B cell (primary cell): Measurements from ENCODE around the gene RRAS. TPM values are rescaled to one million over a fixed set of nuclear protein-coding genes. Genes with fewer than 3 reads are reported as not detected.

Experiments
- ATAC-seq: fragments of 200-7000 bp; cut with Tn5 transposase; one replicate; pipeline ENCODE4 v1.10.0; 2021; ENCODE audit warnings: low read depth, mild to moderate bottlenecking, moderate number of reproducible peaks, moderate library complexity
- CTCF ChIA-PET: fragments of 350-600 bp; sonication (Branson Sonifier 250); formaldehyde crosslinking; loops from one replicate; lab custom pipeline; 2021; ENCODE audit warnings: antibody characterized with exemption, inconsistent platforms; lab: Charles Lee
- POLR2A ChIA-PET: fragments of 350-600 bp; sonication (Branson Sonifier 250); formaldehyde crosslinking; loops from one replicate; lab custom pipeline; 2021; ENCODE audit warnings: antibody characterized with exemption; lab: Charles Lee
- DNase-seq: peaks from one replicate; pipeline ENCODE4 v3.0.0; 2013
- H2AFZ ChIP-seq: 2 replicates; pipeline ENCODE4 v1.6.1; 2012; ENCODE audit warnings: mild to moderate bottlenecking, low read depth, low read length; ENCODE audit not compliant: insufficient read depth, poor library complexity, severe bottlenecking
- H3K27ac ChIP-seq, 2 donors: 1 replicate in 1 of 2; 2 replicates in 1 of 2; pipeline ENCODE4 v1.5.1; 2012 to 2013; ENCODE audit warnings: low read length in 2 of 2, mild to moderate bottlenecking in 2 of 2, moderate library complexity in 1 of 2
- H3K27me3 ChIP-seq, 4 experiments: fragments of 200-600 bp in 1 of 4; sonication (generic) in 1 of 4; replicated peaks in 1 of 4; 1 replicate in 2 of 4; 2 replicates in 2 of 4; pipeline versions ENCODE4 v1.6.1 to v1.7.0; 2013 to 2016; ENCODE audit warnings: low read length in 3 of 4, mild to moderate bottlenecking in 2 of 4, mixed read lengths in 1 of 4, moderate library complexity in 1 of 4; ENCODE audit not compliant: insufficient read depth in 4 of 4, control insufficient read depth in 3 of 4; ENCODE audit errors: control extremely low read depth in 1 of 4
- H3K36me3 ChIP-seq, 2 experiments: replicated peaks in 1 of 2; 1 replicate in 1 of 2; 2 replicates in 1 of 2; pipeline versions ENCODE4 v1.6.1 to v1.7.1; 2013; ENCODE audit warnings: low read length in 1 of 2; ENCODE audit not compliant: insufficient read depth in 2 of 2, control insufficient read depth in 1 of 2; ENCODE audit errors: control extremely low read depth in 1 of 2, extremely low read depth in 1 of 2
- H3K4me1 ChIP-seq, 2 donors: fragments of 200-600 bp in 1 of 2; sonication (generic) in 1 of 2; 1 replicate in 1 of 2; 2 replicates in 1 of 2; pipeline versions ENCODE4 v1.5.1 to v1.6.1; 2013 to 2017; ENCODE audit warnings: low read length in 2 of 2; ENCODE audit not compliant: control insufficient read depth in 2 of 2, insufficient read depth in 2 of 2
- H3K4me2 ChIP-seq: replicated peaks from 2 replicates; pipeline ENCODE3; 2012; ENCODE audit warnings: mild to moderate bottlenecking, low read depth, low read length; ENCODE audit not compliant: poor library complexity, severe bottlenecking
- H3K4me3 ChIP-seq, 5 experiments: fragments of 200-600 bp in 1 of 5; sonication (generic) in 1 of 5; 1 replicate in 3 of 5; 2 replicates in 2 of 5; pipeline versions ENCODE4 v1.5.1 to v1.7.0; 2011 to 2016; ENCODE audit warnings: low read length in 4 of 5, mild to moderate bottlenecking in 4 of 5, low read depth in 2 of 5, control low read depth in 1 of 5, moderate library complexity in 1 of 5; ENCODE audit not compliant: insufficient read depth in 1 of 5; ENCODE audit errors: control extremely low read depth in 1 of 5, extremely low read depth in 1 of 5
- H3K79me2 ChIP-seq: fragments of 200-600 bp; sonication (generic); one replicate; pipeline ENCODE4 v1.6.0; 2016; ENCODE audit warnings: low read length; ENCODE audit not compliant: control insufficient read depth, insufficient read depth
- H3K9ac ChIP-seq: fragments of 200-600 bp; sonication (generic); 2 replicates; pipeline ENCODE4 v1.6.1; 2017; ENCODE audit warnings: mild to moderate bottlenecking, low read length, moderate library complexity
- H3K9me3 ChIP-seq, 3 donors: one replicate each; pipeline versions ENCODE4 v1.6.1 to v1.7.1; 2013; ENCODE audit warnings: low read length in 2 of 3; ENCODE audit not compliant: control insufficient read depth in 2 of 3, insufficient read depth in 1 of 3; ENCODE audit errors: control extremely low read depth in 1 of 3
- H4K20me1 ChIP-seq: 2 replicates; pipeline ENCODE4 v1.6.0; 2012; ENCODE audit warnings: mild to moderate bottlenecking, low read length; ENCODE audit not compliant: insufficient read depth, control insufficient read depth, poor library complexity, severe bottlenecking
- H3K27ac Mint-ChIP-seq: one replicate; pipeline ENCODE4 v1.8.0; 2021; ENCODE audit warnings: mixed read lengths
- H3K27me3 Mint-ChIP-seq: one replicate; pipeline ENCODE4 v1.8.0; 2021; ENCODE audit warnings: mixed read lengths
- H3K4me1 Mint-ChIP-seq: one replicate; pipeline ENCODE4 v1.8.0; 2021; ENCODE audit warnings: mixed read lengths
- H3K4me3 Mint-ChIP-seq: one replicate; pipeline ENCODE4 v1.8.0; 2021; ENCODE audit warnings: mixed read lengths
- H3K9me3 Mint-ChIP-seq: one replicate; pipeline ENCODE4 v1.8.0; 2022; ENCODE audit warnings: mixed read lengths; ENCODE audit not compliant: insufficient read depth
- EZH2 ChIP-seq: IDR thresholded peaks from 2 replicates; pipeline ENCODE4 v1.6.1; 2012; ENCODE audit warnings: borderline replicate concordance, low read depth, mild to moderate bottlenecking, moderate library complexity, low read length; ENCODE audit not compliant: insufficient read depth, poor library complexity, severe bottlenecking
- WGBS: methylation state at CpG from one replicate; pipeline ENCODE4 v1.1.5; 2013; ENCODE audit warnings: missing lambda C conversion rate; ENCODE audit not compliant: insufficient coverage; 5-methylcytosine and 5-hydroxymethylcytosine counted together
- intact Hi-C: fragments of 100-400 bp; cut with micrococcal nuclease; formaldehyde crosslinking; loops from one replicate; pipeline ENCODE4 v1.10.0; 2022
- polyA plus RNA-seq: library from polyadenylated mRNA; depleted of rRNA; stranded (reverse); fragments of >200 nt; gene quantifications from 2 replicates; pipeline ENCODE4 v1.2.3, GENCODE V29; 2012
- total RNA-seq, 2 donors: library from RNA; stranded (reverse); fragments of 120-200 nt in 1 of 2; gene quantifications; 1 replicate in 1 of 2; 2 replicates in 1 of 2; pipeline versions ENCODE4 v1.2.3 to v1.2.4, GENCODE V29; 2013 to 2022
- TF ChIP-seq, protein P1 (sequence below): fragments of 200-600 bp; IDR thresholded peaks from one replicate; pipeline ENCODE4 v1.8.0; 2022; ENCODE audit warnings: antibody characterized with exemption, mild to moderate bottlenecking

Gene RRAS
- total and polyA plus RNA-seq, 2 donors (not counting 1 experiment from before 2014, with no cell fraction given) = 5.6 to 21.0 TPM

DNA sequence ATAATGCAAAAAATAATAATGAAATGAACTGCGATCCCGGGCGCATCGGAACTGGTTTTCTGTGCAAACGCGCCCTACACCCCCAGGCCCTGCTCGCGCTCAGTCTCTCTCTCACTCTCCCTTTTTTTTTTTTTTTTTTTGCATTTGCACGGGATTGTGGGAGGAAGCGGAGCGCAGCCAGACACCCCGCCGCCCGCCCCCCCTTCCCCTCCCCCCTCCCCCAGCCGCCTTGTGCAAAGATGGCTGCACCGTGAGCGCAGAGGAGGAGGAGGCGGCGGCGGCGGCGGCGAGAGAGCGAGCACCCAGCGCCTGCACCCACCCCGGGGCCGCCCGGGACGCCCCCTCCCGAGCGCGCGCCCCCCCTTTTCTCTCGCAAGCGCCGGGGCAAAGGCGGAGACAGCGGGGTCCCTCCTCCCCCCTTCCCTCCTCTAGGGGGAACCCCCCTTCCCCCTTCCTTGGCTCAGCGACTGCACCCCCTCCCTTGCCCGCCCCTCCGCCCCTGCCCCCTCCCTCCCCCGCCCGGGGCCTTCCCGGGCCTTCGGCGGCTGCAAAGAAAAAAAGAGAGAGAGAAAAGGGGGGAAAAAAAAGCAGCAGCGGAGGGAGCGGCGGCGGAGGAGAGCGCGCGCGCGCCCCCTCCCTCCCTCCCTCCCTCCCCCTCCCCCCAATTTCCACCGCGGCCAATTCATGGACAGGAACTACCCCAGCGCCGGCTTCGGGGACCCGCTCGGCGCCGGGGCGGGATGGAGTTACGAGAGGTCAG, 48.8 kb downstream of the RRAS start, which contains the start of gene PRR12:
Gene PRR12 (plus strand): TSS at position 212 of the 760 bp plus-strand sequence. CDS start 473 bp downstream, at position 685.
- peak within 1 kb of the TSS; percentile 89 for H3K4me2 ChIP-seq
- H3K4me1 ChIP-seq = peaks cover 16 to 26% of the 10 kb centered on the region in 2 donors
- no peaks in the 10 kb centered on the region for H3K9me3 ChIP-seq
- ChIA-PET CTCF (interaction anchor here (0.7 to 3.2 kb wide), 5 partner anchors 11 to 86 kb away, joined by 3 to 15 read pairs (median 3); partner anchors contain the start of genes NOSIP, PRMT1 and PRRG2), POLR2A (interaction anchor here (0.5 to 3.7 kb wide), 6 partner anchors 11 to 260 kb away, joined by 4 to 28 read pairs (median 7); partner anchors contain the start of genes BCL2L12, IRF3, NOSIP and PRRG2)
- H3K9ac ChIP-seq = peak within 1 kb of the TSS; percentile 82
- H3K4me3 Mint-ChIP-seq = peak within 1 kb of the TSS; percentile 84
- H2AFZ ChIP-seq = peak within 1 kb of the TSS; percentile 67
- peak; percentile 90 for DNase-seq
- no peaks in the 10 kb centered on the region for H3K27me3 ChIP-seq
- peaks cover 27% of the 10 kb centered on the region for H3K4me1 Mint-ChIP-seq
- H3K27ac Mint-ChIP-seq = peak within 1 kb of the TSS; percentile 91
- intact Hi-C loops = loop anchor here (1.0 to 5.0 kb wide), 6 partner anchors 11 to 1334 kb away; partner anchors contain the start of genes AKT1S1, BCL2L12, CARD8 and IRF3
- no peaks in the 10 kb centered on the region for H3K27me3 Mint-ChIP-seq
- H3K9me3 Mint-ChIP-seq = no peaks in the 10 kb centered on the region
- TF ChIP-seq, protein P1, sequence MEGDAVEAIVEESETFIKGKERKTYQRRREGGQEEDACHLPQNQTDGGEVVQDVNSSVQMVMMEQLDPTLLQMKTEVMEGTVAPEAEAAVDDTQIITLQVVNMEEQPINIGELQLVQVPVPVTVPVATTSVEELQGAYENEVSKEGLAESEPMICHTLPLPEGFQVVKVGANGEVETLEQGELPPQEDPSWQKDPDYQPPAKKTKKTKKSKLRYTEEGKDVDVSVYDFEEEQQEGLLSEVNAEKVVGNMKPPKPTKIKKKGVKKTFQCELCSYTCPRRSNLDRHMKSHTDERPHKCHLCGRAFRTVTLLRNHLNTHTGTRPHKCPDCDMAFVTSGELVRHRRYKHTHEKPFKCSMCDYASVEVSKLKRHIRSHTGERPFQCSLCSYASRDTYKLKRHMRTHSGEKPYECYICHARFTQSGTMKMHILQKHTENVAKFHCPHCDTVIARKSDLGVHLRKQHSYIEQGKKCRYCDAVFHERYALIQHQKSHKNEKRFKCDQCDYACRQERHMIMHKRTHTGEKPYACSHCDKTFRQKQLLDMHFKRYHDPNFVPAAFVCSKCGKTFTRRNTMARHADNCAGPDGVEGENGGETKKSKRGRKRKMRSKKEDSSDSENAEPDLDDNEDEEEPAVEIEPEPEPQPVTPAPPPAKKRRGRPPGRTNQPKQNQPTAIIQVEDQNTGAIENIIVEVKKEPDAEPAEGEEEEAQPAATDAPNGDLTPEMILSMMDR = no peak
- TF ChIP-seq EZH2 = no peak
- peak within 1 kb of the TSS; percentile 69 to 85 (median 77) for H3K4me3 ChIP-seq
- ATAC-seq = peak; percentile 31
- H4K20me1 ChIP-seq = peaks cover 45% of the 10 kb centered on the region
- H3K79me2 ChIP-seq = peaks cover 46% of the 10 kb centered on the region
- peaks cover 0 to 20% of the 10 kb centered on the region in 2 experiments for H3K36me3 ChIP-seq
- 1% methylated on average over 21 of the region's 66 CpGs for WGBS
- peak within 1 kb of the TSS; percentile 72 to 85 for H3K27ac ChIP-seq
